OCI-LY3 (cell line): ENCODE measurements around the gene SPRED1.

Source experiments
- H2AFZ ChIP-seq: fragments of 200-600, 300-600 bp; shearing (Covaris generic); 2 replicates; pipeline ENCODE4 v1.6.0; 2014; ENCODE audit warnings: antibody characterized with exemption, low read depth, low read length
- H3K27ac ChIP-seq: fragments of 200-600, 300-600 bp; sonication (generic); 2 replicates; pipeline ENCODE4 v1.5.1; 2014; ENCODE audit warnings: mild to moderate bottlenecking, low read length, moderate library complexity, mixed read lengths
- H3K27me3 ChIP-seq: fragments of 200-600, 300-600 bp; sonication (generic); 2 replicates; pipeline ENCODE4 v1.6.1; 2014; ENCODE audit warnings: low read depth, low read length, mixed read lengths
- H3K36me3 ChIP-seq: fragments of 200-600, 300-600 bp; sonication (generic); replicated peaks from 2 replicates; pipeline ENCODE3; 2014; ENCODE audit warnings: low read depth, low read length, mixed read lengths
- H3K4me1 ChIP-seq: fragments of 300-600, 200-600 bp; sonication (generic); 2 replicates; pipeline ENCODE4 v1.6.1; 2014; ENCODE audit warnings: low read length, mixed read lengths
- H3K4me2 ChIP-seq: fragments of 200-600, 300-600 bp; sonication (generic); 2 replicates; pipeline ENCODE4 v1.6.1; 2014; ENCODE audit warnings: low read length, mixed read lengths
- H3K4me3 ChIP-seq: fragments of 300-600, 200-600 bp; sonication (generic); 2 replicates; pipeline ENCODE4 v1.5.1; 2014; ENCODE audit warnings: antibody characterized with exemption, mild to moderate bottlenecking, low read length, moderate library complexity
- H3K79me2 ChIP-seq: fragments of 300-600, 200-600 bp; shearing (Covaris generic); 2 replicates; pipeline ENCODE4 v1.6.1; 2014; ENCODE audit warnings: mild to moderate bottlenecking, low read length, mixed read lengths
- H3K9ac ChIP-seq: fragments of 300-600, 200-600 bp; shearing (Covaris generic); 2 replicates; pipeline ENCODE4 v1.6.0; 2014; ENCODE audit warnings: mild to moderate bottlenecking, low read length, moderate library complexity
- H3K9me3 ChIP-seq: fragments of 200-600, 300-600 bp; shearing (Covaris generic); 2 replicates; pipeline ENCODE4 v1.6.1; 2014; ENCODE audit warnings: low read length, mixed read lengths; ENCODE audit not compliant: insufficient read depth
- H4K20me1 ChIP-seq: fragments of 200-600, 300-600 bp; sonication (generic); 2 replicates; pipeline ENCODE4 v1.6.1; 2016; ENCODE audit warnings: low read length, mixed read lengths; ENCODE audit not compliant: insufficient read depth
- EZH2phosphoT487 ChIP-seq: fragments of 200-600 bp; shearing (Covaris generic); IDR thresholded peaks from 2 replicates; pipeline ENCODE4 v1.6.1; 2018; ENCODE audit warnings: antibody characterized with exemption, mixed run types, low read depth
- TF ChIP-seq, protein P1 (sequence below): fragments of 200-600, 300-600 bp; sonication (generic); IDR thresholded peaks from 2 replicates; pipeline ENCODE4 v1.5.1; 2014; ENCODE audit warnings: antibody characterized with exemption, low read length, low read depth

SPRED1 gene

DNA sequence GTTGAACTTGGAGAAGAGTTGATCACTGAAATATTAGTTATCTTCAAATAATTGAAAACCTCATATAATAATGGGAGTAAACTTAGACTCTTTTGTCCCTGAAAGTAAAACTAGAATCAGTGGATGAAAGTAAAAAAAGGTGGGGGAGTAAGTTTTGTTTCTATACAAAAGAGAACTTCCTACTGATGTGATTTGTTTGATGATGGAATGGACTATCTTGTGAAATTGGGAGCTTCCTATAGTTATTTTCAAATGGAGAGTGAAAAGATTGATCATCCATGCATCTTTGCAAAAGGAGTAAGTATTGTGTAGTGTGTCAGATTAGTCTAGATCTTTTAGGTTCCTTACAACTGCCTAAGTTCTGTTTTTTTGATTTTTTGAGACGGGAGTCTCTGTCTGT, 28.4 kb downstream of the SPRED1 start:
- Histone ChIP-seq H3K27ac (no peak overlapping the region), H3K4me2 (no peak overlapping the region), H2AFZ (no peak overlapping the region), H3K4me3 (no peak overlapping the region), H3K4me1 (no peaks in the 10 kb centered on the region), H3K9me3 (no peaks in the 10 kb centered on the region), H3K9ac (no peak overlapping the region), H3K79me2 (peaks cover 65% of the 10 kb centered on the region), H3K36me3 (peaks cover 5% of the 10 kb centered on the region), H3K27me3 (no peaks in the 10 kb centered on the region), H4K20me1 (peaks cover 28% of the 10 kb centered on the region)
- TF ChIP-seq EZH2phosphoT487: no peak
- TF ChIP-seq, protein P1, sequence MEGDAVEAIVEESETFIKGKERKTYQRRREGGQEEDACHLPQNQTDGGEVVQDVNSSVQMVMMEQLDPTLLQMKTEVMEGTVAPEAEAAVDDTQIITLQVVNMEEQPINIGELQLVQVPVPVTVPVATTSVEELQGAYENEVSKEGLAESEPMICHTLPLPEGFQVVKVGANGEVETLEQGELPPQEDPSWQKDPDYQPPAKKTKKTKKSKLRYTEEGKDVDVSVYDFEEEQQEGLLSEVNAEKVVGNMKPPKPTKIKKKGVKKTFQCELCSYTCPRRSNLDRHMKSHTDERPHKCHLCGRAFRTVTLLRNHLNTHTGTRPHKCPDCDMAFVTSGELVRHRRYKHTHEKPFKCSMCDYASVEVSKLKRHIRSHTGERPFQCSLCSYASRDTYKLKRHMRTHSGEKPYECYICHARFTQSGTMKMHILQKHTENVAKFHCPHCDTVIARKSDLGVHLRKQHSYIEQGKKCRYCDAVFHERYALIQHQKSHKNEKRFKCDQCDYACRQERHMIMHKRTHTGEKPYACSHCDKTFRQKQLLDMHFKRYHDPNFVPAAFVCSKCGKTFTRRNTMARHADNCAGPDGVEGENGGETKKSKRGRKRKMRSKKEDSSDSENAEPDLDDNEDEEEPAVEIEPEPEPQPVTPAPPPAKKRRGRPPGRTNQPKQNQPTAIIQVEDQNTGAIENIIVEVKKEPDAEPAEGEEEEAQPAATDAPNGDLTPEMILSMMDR: no peak

DNA sequence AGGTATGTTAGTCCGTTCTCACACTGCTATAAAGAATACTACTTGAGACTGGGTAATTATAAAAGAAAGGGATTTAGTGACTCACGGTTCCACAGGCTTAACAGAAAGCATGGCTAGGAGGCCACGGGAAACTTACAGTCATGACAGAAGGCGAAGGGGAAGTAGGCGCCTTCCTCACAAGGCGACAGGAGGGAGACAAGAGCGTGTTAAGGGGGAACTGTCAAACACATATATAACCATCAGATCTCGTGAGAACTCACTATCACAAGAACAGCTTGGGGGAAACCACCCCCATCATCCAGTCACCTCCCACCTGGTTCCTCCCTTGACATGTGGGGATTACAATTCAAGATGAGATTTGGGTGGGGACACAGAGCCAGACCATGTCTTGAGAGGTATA, 30.4 kb downstream of the SPRED1 start:
- peaks cover 54% of the 10 kb centered on the region for H3K79me2 ChIP-seq
- H3K27me3 ChIP-seq: no peaks in the 10 kb centered on the region
- no peak overlapping the region for H3K4me3 ChIP-seq
- peaks cover 2% of the 10 kb centered on the region for H3K36me3 ChIP-seq
- H2AFZ ChIP-seq: no peak overlapping the region
- H3K4me2 ChIP-seq: no peak overlapping the region
- H3K27ac ChIP-seq: no peak overlapping the region
- no peaks in the 10 kb centered on the region for H3K9me3 ChIP-seq
- no peaks in the 10 kb centered on the region for H3K4me1 ChIP-seq
- no peak overlapping the region for H3K9ac ChIP-seq
- TF ChIP-seq EZH2phosphoT487: no peak
- TF ChIP-seq, protein P1: no peak
- peaks cover 28% of the 10 kb centered on the region for H4K20me1 ChIP-seq

DNA sequence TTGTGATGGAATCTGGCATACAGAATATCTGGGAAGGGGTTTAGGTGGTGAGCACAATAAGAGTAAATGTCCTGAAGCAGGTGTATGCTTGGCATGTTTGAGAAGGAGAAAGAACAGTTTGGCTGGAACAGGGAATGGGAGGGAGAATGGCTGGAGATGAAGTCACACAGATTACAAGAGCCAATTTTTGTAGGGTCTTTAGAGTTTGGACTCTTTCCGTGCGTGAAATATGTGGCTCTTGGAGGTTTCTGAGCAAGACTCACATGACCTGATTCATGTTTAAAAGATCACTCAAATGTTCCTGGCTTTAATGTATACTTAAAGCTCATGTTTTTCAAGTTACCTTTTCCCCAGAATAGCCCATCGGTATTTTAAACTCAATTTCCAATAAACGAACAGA, 32.8 kb downstream of the SPRED1 start:
- Histone ChIP-seq H3K9ac (no peak overlapping the region), H3K4me3 (no peak overlapping the region), H3K36me3 (peaks cover 13% of the 10 kb centered on the region), H3K79me2 (peaks cover 46% of the 10 kb centered on the region), H3K9me3 (no peaks in the 10 kb centered on the region), H3K4me2 (no peak overlapping the region), H2AFZ (no peak overlapping the region), H3K27ac (no peak overlapping the region), H4K20me1 (peaks cover 16% of the 10 kb centered on the region; the same call in 1 of the 2 replicates), H3K27me3 (no peaks in the 10 kb centered on the region), H3K4me1 (no peaks in the 10 kb centered on the region)
- TF ChIP-seq, protein P1: no peak
- no peak for TF ChIP-seq EZH2phosphoT487

DNA sequence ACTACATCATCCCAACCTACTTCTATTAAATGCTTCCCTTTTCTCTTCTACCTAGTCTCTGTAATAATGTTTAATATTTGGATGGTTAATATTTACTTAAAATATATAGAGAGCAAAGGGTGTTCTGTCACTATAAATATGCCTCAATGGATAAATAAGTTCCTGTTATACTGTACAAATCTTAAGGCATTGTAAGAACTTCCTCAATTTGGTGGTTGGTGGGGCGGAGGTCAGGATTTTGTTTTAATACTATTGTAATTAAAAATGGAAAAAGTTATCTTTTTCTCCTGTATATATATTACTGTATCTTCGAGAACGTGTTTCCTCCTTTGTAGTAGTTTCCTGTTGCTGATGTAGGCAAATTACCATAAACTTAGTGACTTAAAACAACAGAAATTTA, 41.5 kb downstream of the SPRED1 start:
- Histone ChIP-seq H3K9ac (no peak overlapping the region), H3K79me2 (peaks cover 35% of the 10 kb centered on the region; the same call in 1 of the 2 replicates), H3K4me1 (peaks cover 17% of the 10 kb centered on the region), H2AFZ (no peak overlapping the region), H3K4me2 (no peak overlapping the region), H3K27me3 (no peaks in the 10 kb centered on the region), H3K4me3 (no peak overlapping the region), H4K20me1 (peaks cover 24% of the 10 kb centered on the region), H3K36me3 (peaks cover 9% of the 10 kb centered on the region), H3K27ac (no peak overlapping the region), H3K9me3 (no peaks in the 10 kb centered on the region)
- TF ChIP-seq EZH2phosphoT487: no peak
